ENCODE data around the gene LRP4. TPM values are rescaled to one million over a fixed set of nuclear protein-coding genes. Genes with fewer than 3 reads are reported as not detected.

The LRP4 gene
- polyA plus RNA-seq, 1 donor: 15.6 TPM

DNA sequence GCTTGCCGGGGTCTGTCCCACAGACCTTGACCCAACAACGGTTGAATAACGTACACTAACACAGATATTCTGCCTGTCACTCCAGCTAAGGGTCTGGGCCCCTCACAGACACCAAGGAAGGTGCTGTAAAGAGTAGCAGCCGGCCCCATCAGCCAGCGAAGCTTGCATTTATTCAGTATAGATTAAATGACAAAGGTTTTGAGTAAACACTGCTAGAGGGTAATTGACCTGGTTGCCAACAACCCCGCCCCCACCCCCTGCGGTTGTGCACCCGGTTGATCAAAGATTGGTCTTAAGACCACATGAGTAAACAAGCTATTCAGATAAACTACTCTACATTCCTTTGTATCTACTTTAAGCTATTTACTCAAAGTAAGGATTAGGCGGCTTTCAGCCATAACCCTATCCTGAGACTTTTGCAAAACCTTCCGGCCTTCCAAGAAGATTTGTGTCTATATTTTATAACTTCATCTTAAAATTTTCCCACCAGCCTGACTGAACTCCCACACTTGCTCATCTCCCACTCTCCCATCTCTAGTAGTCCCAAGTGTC is 67.4 kb downstream of the LRP4 start:
- Histone ChIP-seq H3K36me3 (ENCODE audit: control insufficient read depth, insufficient read depth, low read length) (no peaks in the 10 kb centered on the region), H3K9me3 (ENCODE audit: control insufficient read depth, low read depth, low read length) (no peaks in the 10 kb centered on the region), H3K4me1 (ENCODE audit: control insufficient read depth, insufficient read depth, low read length) (no peaks in the 10 kb centered on the region), H3K27me3 (ENCODE audit: control insufficient read depth, insufficient read depth, low read length) (no peaks in the 10 kb centered on the region), H3K27ac (ENCODE audit: low read length) (no peak overlapping the region), H3K4me3 (ENCODE audit: low read length) (no peak overlapping the region)
- 43% methylated on average over 2 of the region's 10 CpGs for WGBS (ENCODE audit: insufficient coverage, low lambda C conversion rate)
- no peak for DNase-seq

DNA sequence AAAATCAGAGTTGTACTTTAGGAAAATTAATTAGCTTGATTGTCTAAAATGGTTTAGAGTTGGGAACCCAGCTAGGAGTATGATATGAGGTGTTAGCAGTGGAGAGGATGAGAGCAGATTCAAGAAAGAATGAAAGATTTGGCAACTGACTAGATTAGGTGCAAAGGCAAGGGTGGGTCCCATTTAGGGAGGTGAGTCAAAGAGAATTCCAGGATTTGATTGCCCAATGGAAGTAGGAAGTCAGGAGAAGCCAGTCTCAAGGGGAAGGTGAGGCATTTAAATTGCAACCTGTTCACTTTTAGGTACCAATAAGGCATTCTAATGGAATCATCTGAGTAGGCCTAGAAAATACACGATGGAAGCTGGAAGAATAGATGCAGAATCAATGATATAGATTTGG is 68.7 kb downstream of the LRP4 start:
- no peak overlapping the region for H3K4me3 ChIP-seq (ENCODE audit: low read length)
- H3K9me3 ChIP-seq (ENCODE audit: control insufficient read depth, low read depth, low read length): no peaks in the 10 kb centered on the region
- H3K27ac ChIP-seq (ENCODE audit: low read length): no peak overlapping the region
- H3K27me3 ChIP-seq (ENCODE audit: control insufficient read depth, insufficient read depth, low read length): no peaks in the 10 kb centered on the region
- peaks cover 5% of the 10 kb centered on the region for H3K4me1 ChIP-seq (ENCODE audit: control insufficient read depth, insufficient read depth, low read length)
- no peak for DNase-seq
- no peaks in the 10 kb centered on the region for H3K36me3 ChIP-seq (ENCODE audit: control insufficient read depth, insufficient read depth, low read length)
- WGBS (ENCODE audit: insufficient coverage, low lambda C conversion rate): no CpG with 5 or more reads among the region's 1 CpG

GRCh38 chr11:46846510-46846830 is 71.9 kb downstream of the LRP4 start:
- no peak overlapping the region for H3K27ac ChIP-seq (ENCODE audit: low read length)

DNA sequence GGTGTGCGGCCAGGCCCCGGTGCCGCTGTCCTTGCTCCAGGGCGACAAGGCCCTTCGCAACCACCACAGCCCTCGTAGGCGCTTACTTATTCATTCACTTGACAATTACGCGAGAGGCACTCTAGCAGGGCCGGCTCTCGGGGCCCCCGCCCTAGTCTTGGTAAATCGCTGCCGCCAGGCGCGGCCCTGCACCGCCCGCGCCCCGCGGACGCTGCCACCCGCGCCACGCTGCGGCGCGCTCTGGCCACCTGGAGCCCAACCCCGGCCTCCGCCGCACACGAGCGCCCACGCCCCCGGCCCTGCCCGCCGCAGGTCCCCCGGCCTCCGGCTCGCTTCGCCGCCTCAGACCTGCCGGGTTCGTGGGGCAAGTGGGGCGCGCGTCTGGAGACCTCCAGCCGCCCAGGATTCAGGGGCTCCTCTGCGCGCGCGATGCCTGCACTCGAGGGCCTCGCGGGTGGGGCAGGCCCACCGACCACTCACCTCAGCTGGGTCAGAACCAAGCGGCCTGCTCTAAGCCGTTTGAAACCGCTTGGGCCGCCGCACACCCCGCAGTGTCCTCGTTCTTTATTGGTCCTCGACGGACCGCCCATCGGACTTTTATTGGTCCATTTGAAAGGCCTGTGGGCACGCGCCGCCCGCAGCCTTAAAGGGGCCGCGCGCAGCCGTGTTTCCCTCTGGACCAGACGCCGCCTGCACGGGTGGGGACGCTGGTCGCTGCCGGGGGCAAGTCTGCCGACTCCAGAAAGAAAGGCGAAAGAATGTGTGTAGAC is 72.4 kb downstream of the LRP4 start, which contains the start of gene CKAP5:
CKAP5 (minus strand) TSS at position 541 of the 770 bp plus-strand sequence. CDS start 25,049 bp downstream, outside the sequence.
- Histone ChIP-seq H3K9me3 (ENCODE audit: control insufficient read depth, low read depth, low read length) (no peaks in the 10 kb centered on the region), H3K4me3 (ENCODE audit: low read length) (peak within 1 kb of the TSS; percentile 94), H3K36me3 (ENCODE audit: control insufficient read depth, insufficient read depth, low read length) (no peaks in the 10 kb centered on the region), H3K27ac (ENCODE audit: low read length) (peak within 1 kb of the TSS; percentile 79), H3K4me1 (ENCODE audit: control insufficient read depth, insufficient read depth, low read length) (peaks cover 5% of the 10 kb centered on the region), H3K27me3 (ENCODE audit: control insufficient read depth, insufficient read depth, low read length) (no peaks in the 10 kb centered on the region)
- peak; percentile 90 to 96 for DNase-seq
- no CpG with 5 or more reads among the region's 83 CpGs for WGBS (ENCODE audit: insufficient coverage, low lambda C conversion rate)

More at GRCh38 chr11:46846510-46846830, 71.9 kb downstream of the LRP4 start:
- Histone ChIP-seq H3K36me3 (ENCODE audit: control insufficient read depth, insufficient read depth, low read length) (no peaks in the 10 kb centered on the region), H3K27me3 (ENCODE audit: control insufficient read depth, insufficient read depth, low read length) (no peaks in the 10 kb centered on the region), H3K4me3 (ENCODE audit: low read length) (peak overlapping the region; percentile 94), H3K4me1 (ENCODE audit: control insufficient read depth, insufficient read depth, low read length) (peaks cover 5% of the 10 kb centered on the region), H3K9me3 (ENCODE audit: control insufficient read depth, low read depth, low read length) (no peaks in the 10 kb centered on the region)
- DNase-seq: no peak
- 0% methylated on average over 1 of the region's 6 CpGs for WGBS (ENCODE audit: insufficient coverage, low lambda C conversion rate)

- Histone ChIP-seq H3K4me1 (ENCODE audit: control insufficient read depth, insufficient read depth, low read length) (peaks cover 5% of the 10 kb centered on the region), H3K27me3 (ENCODE audit: control insufficient read depth, insufficient read depth, low read length) (no peaks in the 10 kb centered on the region), H3K4me3 (ENCODE audit: low read length) (peak overlapping the region; percentile 94), H3K9me3 (ENCODE audit: control insufficient read depth, low read depth, low read length) (no peaks in the 10 kb centered on the region), H3K36me3 (ENCODE audit: control insufficient read depth, insufficient read depth, low read length) (no peaks in the 10 kb centered on the region), H3K27ac (ENCODE audit: low read length) (peak overlapping the region; percentile 79)
- WGBS (ENCODE audit: insufficient coverage, low lambda C conversion rate): 0% methylated on average over 1 of the region's 12 CpGs
- DNase-seq: no peak
Measured at GRCh38 chr11:46845440-46845739, 73.0 kb downstream of the LRP4 start.

- Histone ChIP-seq H3K27me3 (ENCODE audit: control insufficient read depth, insufficient read depth, low read length) (no peaks in the 10 kb centered on the region), H3K9me3 (ENCODE audit: control insufficient read depth, low read depth, low read length) (no peaks in the 10 kb centered on the region), H3K36me3 (ENCODE audit: control insufficient read depth, insufficient read depth, low read length) (no peaks in the 10 kb centered on the region), H3K4me3 (ENCODE audit: low read length) (no peak overlapping the region), H3K27ac (ENCODE audit: low read length) (no peak overlapping the region), H3K4me1 (ENCODE audit: control insufficient read depth, insufficient read depth, low read length) (peaks cover 7% of the 10 kb centered on the region)
- DNase-seq: no peak
Measured at GRCh38 chr11:46840116-46840515, 78.2 kb downstream of the LRP4 start.

GRCh38 chr11:46838501-46838900 is 79.8 kb downstream of the LRP4 start:
- Histone ChIP-seq H3K27ac (ENCODE audit: low read length) (no peak overlapping the region), H3K9me3 (ENCODE audit: control insufficient read depth, low read depth, low read length) (no peaks in the 10 kb centered on the region), H3K36me3 (ENCODE audit: control insufficient read depth, insufficient read depth, low read length) (no peaks in the 10 kb centered on the region), H3K4me3 (ENCODE audit: low read length) (no peak overlapping the region), H3K4me1 (ENCODE audit: control insufficient read depth, insufficient read depth, low read length) (peaks cover 5% of the 10 kb centered on the region), H3K27me3 (ENCODE audit: control insufficient read depth, insufficient read depth, low read length) (no peaks in the 10 kb centered on the region)
- DNase-seq: no peak
- WGBS (ENCODE audit: insufficient coverage, low lambda C conversion rate): no CpG with 5 or more reads among the region's 6 CpGs

DNA sequence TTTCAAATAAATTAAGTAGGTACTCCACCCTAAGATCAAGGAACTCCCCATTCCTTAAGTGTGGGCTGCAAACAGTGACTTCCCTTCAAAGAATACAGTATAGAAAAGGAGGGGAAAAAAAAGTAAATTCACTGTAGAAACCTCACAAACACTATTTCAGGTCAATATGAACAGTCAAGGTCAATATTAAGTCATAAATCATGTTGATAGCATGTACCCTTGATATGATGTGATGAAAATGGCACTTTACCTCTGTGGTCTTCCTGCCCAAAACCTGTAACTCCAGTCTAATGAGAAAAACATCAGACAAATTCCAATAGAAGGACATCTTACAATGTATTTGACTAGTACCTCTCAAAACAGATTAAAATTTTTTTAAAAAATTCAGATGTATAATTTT is 80.5 kb downstream of the LRP4 start:
- peaks cover 7% of the 10 kb centered on the region for H3K4me1 ChIP-seq (ENCODE audit: control insufficient read depth, insufficient read depth, low read length)
- no peak for DNase-seq
- no peaks in the 10 kb centered on the region for H3K27me3 ChIP-seq (ENCODE audit: control insufficient read depth, insufficient read depth, low read length)
- no peak overlapping the region for H3K4me3 ChIP-seq (ENCODE audit: low read length)
- H3K36me3 ChIP-seq (ENCODE audit: control insufficient read depth, insufficient read depth, low read length): no peaks in the 10 kb centered on the region
- H3K27ac ChIP-seq (ENCODE audit: low read length): no peak overlapping the region
- no peaks in the 10 kb centered on the region for H3K9me3 ChIP-seq (ENCODE audit: control insufficient read depth, low read depth, low read length)

DNA sequence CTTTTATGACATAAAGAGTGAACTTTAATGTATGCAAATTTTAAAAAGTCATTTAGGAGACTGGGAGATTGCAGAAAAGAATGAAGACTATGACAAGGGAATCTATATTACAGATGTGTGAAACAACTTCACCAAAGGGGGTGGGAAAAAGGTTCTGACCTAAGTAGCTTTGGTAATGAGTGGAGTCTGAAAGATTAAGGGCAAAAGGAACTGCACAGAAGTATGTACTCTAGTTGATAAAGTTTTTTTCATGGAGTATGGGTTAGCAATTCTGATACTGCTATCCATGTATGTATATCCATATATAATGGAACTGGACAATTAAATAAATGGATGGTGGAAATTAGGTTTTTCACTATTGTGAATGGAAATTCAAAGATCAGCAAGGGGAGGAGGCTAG is 81.5 kb downstream of the LRP4 start:
- H3K4me3 ChIP-seq (ENCODE audit: low read length): no peak overlapping the region
- DNase-seq: no peak
- no peaks in the 10 kb centered on the region for H3K9me3 ChIP-seq (ENCODE audit: control insufficient read depth, low read depth, low read length)
- H3K36me3 ChIP-seq (ENCODE audit: control insufficient read depth, insufficient read depth, low read length): no peaks in the 10 kb centered on the region
- no peak overlapping the region for H3K27ac ChIP-seq (ENCODE audit: low read length)
- H3K4me1 ChIP-seq (ENCODE audit: control insufficient read depth, insufficient read depth, low read length): peaks cover 8% of the 10 kb centered on the region
- no peaks in the 10 kb centered on the region for H3K27me3 ChIP-seq (ENCODE audit: control insufficient read depth, insufficient read depth, low read length)

DNA sequence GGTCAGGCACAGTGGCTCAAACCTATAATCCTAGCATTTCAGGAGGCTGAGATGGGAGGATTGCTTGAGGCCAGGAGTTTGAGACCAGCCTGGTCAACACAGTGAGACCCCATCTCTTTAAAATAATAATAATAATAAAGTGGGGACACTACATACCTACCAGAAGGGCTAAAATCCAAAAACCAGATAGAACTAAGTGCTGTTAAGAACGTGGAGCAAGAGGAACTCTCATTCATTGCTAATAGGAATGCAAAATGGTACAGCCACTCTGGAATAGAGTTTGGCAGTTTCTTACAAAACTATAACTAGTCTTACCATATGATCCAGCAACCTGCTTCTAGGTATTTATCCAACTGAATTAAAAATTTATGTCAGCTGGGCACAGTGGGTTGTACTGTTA is 81.9 kb downstream of the LRP4 start:
- no CpG with 5 or more reads among the region's 1 CpG for WGBS (ENCODE audit: insufficient coverage, low lambda C conversion rate)

GRCh38 chr11:46835897-46836296 is 82.5 kb downstream of the LRP4 start:
- H3K27me3 ChIP-seq (ENCODE audit: control insufficient read depth, insufficient read depth, low read length): no peaks in the 10 kb centered on the region
- no peak for DNase-seq
- 69% methylated on average over 2 of the region's 3 CpGs for WGBS (ENCODE audit: insufficient coverage, low lambda C conversion rate)

More for the DNA sequence above, 81.9 kb downstream of the LRP4 start:
- H3K27me3 ChIP-seq (ENCODE audit: control insufficient read depth, insufficient read depth, low read length): no peaks in the 10 kb centered on the region
- DNase-seq: no peak
- no peaks in the 10 kb centered on the region for H3K36me3 ChIP-seq (ENCODE audit: control insufficient read depth, insufficient read depth, low read length)
- peaks cover 8% of the 10 kb centered on the region for H3K4me1 ChIP-seq (ENCODE audit: control insufficient read depth, insufficient read depth, low read length)
- no peak overlapping the region for H3K27ac ChIP-seq (ENCODE audit: low read length)
- no peaks in the 10 kb centered on the region for H3K9me3 ChIP-seq (ENCODE audit: control insufficient read depth, low read depth, low read length)
- H3K4me3 ChIP-seq (ENCODE audit: low read length): no peak overlapping the region

More at GRCh38 chr11:46835897-46836296, 82.5 kb downstream of the LRP4 start:
- Histone ChIP-seq H3K27ac (ENCODE audit: low read length) (peak overlapping the region; percentile 9), H3K4me1 (ENCODE audit: control insufficient read depth, insufficient read depth, low read length) (peaks cover 8% of the 10 kb centered on the region), H3K36me3 (ENCODE audit: control insufficient read depth, insufficient read depth, low read length) (no peaks in the 10 kb centered on the region), H3K4me3 (ENCODE audit: low read length) (no peak overlapping the region), H3K9me3 (ENCODE audit: control insufficient read depth, low read depth, low read length) (no peaks in the 10 kb centered on the region)

Data from large intestine (tissue), 3 donors.